BE2C (cell line): ENCODE results near the gene RACK1.

ENCODE experiments used
- DNase-seq: peaks from one replicate; pipeline ENCODE4 v3.0.0-alpha.2; 2020
- H3K27me3 ChIP-seq: fragments of 250-450 bp; sonication (Bioruptor Pico); 2 replicates; pipeline ENCODE4 v1.5.1; 2020; ENCODE audit warnings: mild to moderate bottlenecking
- H3K36me3 ChIP-seq: fragments of 250-450 bp; sonication (Bioruptor Pico); 2 replicates; pipeline ENCODE4 v1.5.1; 2020; ENCODE audit warnings: mild to moderate bottlenecking
- H3K4me1 ChIP-seq: fragments of 250-450 bp; sonication (Bioruptor Pico); 2 replicates; pipeline ENCODE4 v1.5.1; 2020
- H3K4me3 ChIP-seq: 2 replicates; pipeline ENCODE4 v1.5.1; 2011; ENCODE audit warnings: low read depth, low read length
- H3K9me3 ChIP-seq: fragments of 250-450 bp; sonication (Bioruptor Pico); 2 replicates; pipeline ENCODE4 v1.5.1; 2020
- CTCF ChIP-seq: IDR thresholded peaks from 2 replicates; pipeline ENCODE4 v1.5.1; 2012; ENCODE audit warnings: mild to moderate bottlenecking, low read depth, low read length

Gene RACK1

DNA sequence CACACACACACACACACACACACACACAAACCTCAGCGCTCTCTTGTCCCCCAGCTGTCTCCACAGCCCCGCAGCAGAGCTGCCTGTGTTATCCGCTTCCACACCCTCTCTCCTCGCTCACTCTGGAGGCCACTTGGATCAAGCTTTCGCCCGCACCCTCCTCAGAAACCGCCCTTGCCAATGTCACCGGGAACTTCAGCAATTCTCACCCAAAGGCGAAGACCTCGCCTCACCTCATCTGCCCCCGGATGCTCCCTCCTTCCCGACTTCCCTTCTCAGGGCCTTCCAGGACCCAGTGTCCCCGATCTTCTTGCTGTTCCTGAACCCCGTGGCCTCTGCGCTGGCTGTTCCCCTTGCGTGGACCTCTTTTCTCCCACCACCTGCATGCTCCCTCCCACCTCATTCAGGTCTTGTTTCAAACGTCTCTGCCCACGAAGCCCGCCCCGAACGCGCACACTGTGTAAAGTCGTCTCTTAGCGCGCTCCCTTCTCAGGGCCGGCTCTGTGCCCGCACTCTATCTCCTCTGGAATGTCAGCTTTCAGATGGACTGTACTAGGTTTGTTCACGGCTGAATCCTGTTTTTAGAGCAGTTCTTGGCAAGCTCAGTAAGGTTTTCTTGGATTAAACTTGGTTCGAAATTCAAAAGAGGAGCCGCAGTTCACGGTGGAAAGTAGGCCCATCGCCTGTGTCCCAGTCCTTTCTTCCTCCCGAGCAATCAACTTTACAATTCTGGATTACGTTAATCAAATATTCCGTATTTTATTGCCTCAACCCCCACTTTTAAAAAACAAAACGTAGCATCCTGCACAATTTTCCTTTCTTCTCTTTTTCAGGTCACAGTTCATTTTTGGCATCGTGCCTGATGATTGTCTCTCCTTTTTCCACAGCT is 37.7 kb downstream of the RACK1 start:
- no peak for DNase-seq

GRCh38 chr5:181204826-181205760 is 38.6 kb downstream of the RACK1 start, which contains the start of gene TRIM7:
Gene TRIM7, minus strand, starts transcription at chr5:181205196. Its CDS starts 86 bp downstream, at chr5:181205110.
- TF ChIP-seq CTCF: no peak
- no peaks in the 10 kb centered on the region for H3K4me1 ChIP-seq
- no peaks in the 10 kb centered on the region for H3K36me3 ChIP-seq
- H3K9me3 ChIP-seq: no peaks in the 10 kb centered on the region
- DNase-seq: peak; percentile 53
- H3K4me3 ChIP-seq: peak within 1 kb of the TSS; percentile 79
- H3K27me3 ChIP-seq: peaks cover 25% of the 10 kb centered on the region

More for the DNA sequence above, 37.7 kb downstream of the RACK1 start:
- H3K4me3 ChIP-seq: peak overlapping the region; percentile 79
- no peaks in the 10 kb centered on the region for H3K36me3 ChIP-seq
- H3K9me3 ChIP-seq: no peaks in the 10 kb centered on the region
- H3K27me3 ChIP-seq: peaks cover 25% of the 10 kb centered on the region
- TF ChIP-seq CTCF: no peak
- no peaks in the 10 kb centered on the region for H3K4me1 ChIP-seq

- Histone ChIP-seq H3K27me3 (peaks cover 25% of the 10 kb centered on the region), H3K4me3 (peak overlapping the region; percentile 79), H3K9me3 (no peaks in the 10 kb centered on the region), H3K36me3 (no peaks in the 10 kb centered on the region), H3K4me1 (no peaks in the 10 kb centered on the region)
- no peak for TF ChIP-seq CTCF
- peak; percentile 37 for DNase-seq
Observed at GRCh38 chr5:181204113-181204825, 39.4 kb downstream of the RACK1 start.

DNA sequence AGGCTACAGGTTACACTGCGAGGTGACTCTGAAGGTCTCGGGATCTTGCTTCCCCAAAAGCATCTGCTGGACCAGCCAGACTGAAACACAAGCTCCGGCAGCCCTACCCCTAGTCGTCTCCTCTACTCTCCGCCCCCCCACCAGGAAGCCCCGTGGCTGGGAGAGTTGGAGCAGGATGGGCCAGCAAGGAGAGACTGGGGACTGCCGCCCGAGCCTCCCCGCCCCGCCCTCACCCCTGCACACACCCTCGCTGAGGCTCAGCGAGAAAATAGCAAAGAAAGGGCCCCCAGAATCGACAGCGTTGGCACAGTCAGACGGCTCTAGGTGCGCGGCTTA is 40.0 kb downstream of the RACK1 start:
- Histone ChIP-seq H3K27me3 (peaks cover 25% of the 10 kb centered on the region), H3K9me3 (no peaks in the 10 kb centered on the region), H3K36me3 (no peaks in the 10 kb centered on the region), H3K4me1 (no peaks in the 10 kb centered on the region), H3K4me3 (peak overlapping the region; percentile 79)
- DNase-seq: no peak
- TF ChIP-seq CTCF: no peak

- no peaks in the 10 kb centered on the region; the same call in 1 of the 2 replicates for H3K4me1 ChIP-seq
- H3K4me3 ChIP-seq: no peak overlapping the region
- no peak for DNase-seq
- no peaks in the 10 kb centered on the region for H3K9me3 ChIP-seq
- TF ChIP-seq CTCF: no peak
- peaks cover 25% of the 10 kb centered on the region for H3K27me3 ChIP-seq
- no peaks in the 10 kb centered on the region for H3K36me3 ChIP-seq
Observed at GRCh38 chr5:181203093-181203711, 40.5 kb downstream of the RACK1 start.
